HG03342 (cell line): Measurements from ENCODE around the gene GAS2L3.
A peak's percentile ranks its signal among the peaks of the same experiment; 100 is the strongest.
"Not testable (repeated sequence)": the region's sequence is repeated elsewhere in the genome, so short reads cannot be mapped to it uniquely, and the experiment has no call there.

Experiments
- ATAC-seq: cut with Tn5 transposase; IDR thresholded peaks from one replicate; pipeline ENCODE4 v1.9.1; 2021; ENCODE audit warnings: mild to moderate bottlenecking, moderate library complexity; ENCODE audit not compliant: unreplicated experiment

The GAS2L3 gene

GRCh38 chr12:100573292-100574186 is at the start of gene GAS2L3:
GAS2L3 (plus strand) TSS chr12:100573684; CDS start chr12:100594905, 21,221 bp downstream.
- ATAC-seq = peak; percentile 97

- ATAC-seq = no peak
These were observed 45.5 kb upstream of the GAS2L3 start for GRCh38 chr12:100528034-100528433.

GRCh38 chr12:100528471-100529127 is 44.9 kb upstream of the GAS2L3 start:
- ATAC-seq = no peak

- ATAC-seq = no peak
These were observed 43.6 kb upstream of the GAS2L3 start for GRCh38 chr12:100529756-100530350.

GRCh38 chr12:100533376-100533775 is 40.1 kb upstream of the GAS2L3 start:
- ATAC-seq = no peak

- no peak for ATAC-seq
These were observed 38.8 kb upstream of the GAS2L3 start for GRCh38 chr12:100534625-100535227.

GRCh38 chr12:100539202-100539601 is 34.3 kb upstream of the GAS2L3 start:
- no peak for ATAC-seq

- no peak for ATAC-seq
These were observed 29.3 kb upstream of the GAS2L3 start for GRCh38 chr12:100544165-100544564.

GRCh38 chr12:100545092-100545491 is 28.4 kb upstream of the GAS2L3 start:
- no peak for ATAC-seq

- ATAC-seq = no peak
These were observed 19.5 kb upstream of the GAS2L3 start for GRCh38 chr12:100553936-100554335.

- ATAC-seq = peak; percentile 62
These were observed 18.8 kb upstream of the GAS2L3 start for GRCh38 chr12:100554608-100555077.

GRCh38 chr12:100555722-100556121 is 17.8 kb upstream of the GAS2L3 start:
- no peak for ATAC-seq

- ATAC-seq = no peak
These were observed 16.1 kb upstream of the GAS2L3 start for GRCh38 chr12:100557357-100557756.

- ATAC-seq = not testable (repeated sequence)
These were observed 14.2 kb upstream of the GAS2L3 start for GRCh38 chr12:100559261-100559660.

GRCh38 chr12:100564090-100564489 is 9.4 kb upstream of the GAS2L3 start:
- no peak for ATAC-seq

GRCh38 chr12:100564905-100565467 is 8.5 kb upstream of the GAS2L3 start:
- no peak for ATAC-seq

GRCh38 chr12:100565987-100566545 is 7.4 kb upstream of the GAS2L3 start:
- ATAC-seq = no peak

GRCh38 chr12:100566887-100567637 is 6.4 kb upstream of the GAS2L3 start:
- peak; percentile 93 for ATAC-seq

- ATAC-seq = peak; percentile 38
These were observed 5.5 kb upstream of the GAS2L3 start for GRCh38 chr12:100567945-100568344.

GRCh38 chr12:100572184-100572583 is 1.3 kb upstream of the GAS2L3 start:
- no peak for ATAC-seq
